HEK293 (cell line): ENCODE measurements around the gene BMP6.

ENCODE experiments used
- AEBP2 ChIP-seq: fragments of 450-650 bp; formaldehyde crosslinking; IDR thresholded peaks from 2 replicates; pipeline ENCODE4 v1.5.1; 2016; ENCODE audit warnings: missing biosample characterization, missing genetic modification characterization, borderline replicate concordance
- FEZF1 ChIP-seq: fragments of 450-650 bp; formaldehyde crosslinking; IDR thresholded peaks from 2 replicates; pipeline ENCODE4 v1.5.1; 2016; ENCODE audit warnings: missing biosample characterization, missing genetic modification characterization
- MZF1 ChIP-seq: fragments of 450-650 bp; formaldehyde crosslinking; IDR thresholded peaks from 2 replicates; pipeline ENCODE4 v1.5.1; 2017; ENCODE audit warnings: missing biosample characterization, missing genetic modification characterization, borderline replicate concordance
- PRDM10 ChIP-seq: fragments of 450-650 bp; formaldehyde crosslinking; IDR thresholded peaks from 2 replicates; pipeline ENCODE4 v1.5.1; 2016; ENCODE audit warnings: missing biosample characterization, missing genetic modification characterization
- RBAK ChIP-seq: fragments of 450-650 bp; formaldehyde crosslinking; IDR thresholded peaks from 2 replicates; pipeline ENCODE4 v1.5.1; 2016; ENCODE audit warnings: missing biosample characterization, missing genetic modification characterization
- REPIN1 ChIP-seq: fragments of 450-650 bp; formaldehyde crosslinking; IDR thresholded peaks from 2 replicates; pipeline ENCODE4 v1.5.1; 2017; ENCODE audit warnings: missing biosample characterization, missing genetic modification characterization, low read depth
- YY2 ChIP-seq: fragments of 450-650 bp; formaldehyde crosslinking; IDR thresholded peaks from 2 replicates; pipeline ENCODE4 v1.5.1; 2016; ENCODE audit warnings: missing biosample characterization, missing genetic modification characterization
- ZBTB20 ChIP-seq: fragments of 450-650 bp; formaldehyde crosslinking; IDR thresholded peaks from 2 replicates; pipeline ENCODE4 v1.5.1; 2016; ENCODE audit warnings: missing biosample characterization, missing genetic modification characterization
- ZBTB6 ChIP-seq: fragments of 450-650 bp; formaldehyde crosslinking; IDR thresholded peaks from 2 replicates; pipeline ENCODE4 v1.5.1; 2017; ENCODE audit warnings: missing biosample characterization, missing genetic modification characterization
- ZBTB8A ChIP-seq: fragments of 450-650 bp; formaldehyde crosslinking; IDR thresholded peaks from 2 replicates; pipeline ENCODE4 v1.5.1; 2016; ENCODE audit warnings: missing biosample characterization, missing genetic modification characterization
- ZNF112 ChIP-seq: fragments of 450-650 bp; formaldehyde crosslinking; IDR thresholded peaks from 2 replicates; pipeline ENCODE4 v1.5.0; 2017; ENCODE audit warnings: missing biosample characterization, missing genetic modification characterization
- ZNF133 ChIP-seq: fragments of 450-650 bp; formaldehyde crosslinking; IDR thresholded peaks from 2 replicates; pipeline ENCODE4 v1.5.1; 2016; ENCODE audit warnings: missing biosample characterization, missing genetic modification characterization
- ZNF24 ChIP-seq: fragments of 450-650 bp; formaldehyde crosslinking; IDR thresholded peaks from 2 replicates; pipeline ENCODE4 v1.5.1; 2016; ENCODE audit warnings: missing biosample characterization, missing genetic modification characterization
- ZNF366 ChIP-seq: fragments of 450-650 bp; formaldehyde crosslinking; conservative IDR thresholded peaks from 2 replicates; pipeline ENCODE4 v1.5.1; 2016; ENCODE audit warnings: missing biosample characterization, missing genetic modification characterization
- ZNF398 ChIP-seq: fragments of 450-650 bp; formaldehyde crosslinking; IDR thresholded peaks from 2 replicates; pipeline ENCODE4 v1.5.1; 2017; ENCODE audit warnings: missing biosample characterization, missing genetic modification characterization
- ZNF416 ChIP-seq: fragments of 450-650 bp; formaldehyde crosslinking; IDR thresholded peaks from 2 replicates; pipeline ENCODE4 v1.5.1; 2016; ENCODE audit warnings: missing biosample characterization, missing genetic modification characterization
- ZNF473 ChIP-seq: fragments of 450-650 bp; formaldehyde crosslinking; IDR thresholded peaks from 2 replicates; pipeline ENCODE4 v1.5.1; 2017; ENCODE audit warnings: missing biosample characterization, missing genetic modification characterization
- ZNF560 ChIP-seq: fragments of 450-650 bp; formaldehyde crosslinking; IDR thresholded peaks from 2 replicates; pipeline ENCODE4 v1.5.1; 2017; ENCODE audit warnings: missing biosample characterization, missing genetic modification characterization, borderline replicate concordance
- ZNF596 ChIP-seq: fragments of 450-650 bp; IDR thresholded peaks from 2 replicates; pipeline ENCODE4 v1.5.0; 2018; ENCODE audit warnings: missing biosample characterization, mild to moderate bottlenecking, missing genetic modification characterization, moderate library complexity
- ZNF600 ChIP-seq: fragments of 450-650 bp; formaldehyde crosslinking; IDR thresholded peaks from 2 replicates; pipeline ENCODE4 v1.5.1; 2016; ENCODE audit warnings: missing biosample characterization, missing genetic modification characterization
- ZNF658 ChIP-seq: fragments of 450-650 bp; formaldehyde crosslinking; IDR thresholded peaks from 2 replicates; pipeline ENCODE4; 2016; ENCODE audit warnings: missing biosample characterization, missing genetic modification characterization
- ZSCAN16 ChIP-seq: fragments of 450-650 bp; formaldehyde crosslinking; IDR thresholded peaks from 2 replicates; pipeline ENCODE4 v1.5.1; 2016; ENCODE audit warnings: missing biosample characterization, missing genetic modification characterization
- ZSCAN4 ChIP-seq: fragments of 450-650 bp; formaldehyde crosslinking; IDR thresholded peaks from 2 replicates; pipeline ENCODE4 v1.5.1; 2017; ENCODE audit warnings: missing biosample characterization, missing genetic modification characterization
- TF ChIP-seq, protein P1 (sequence below): fragments of 450-650 bp; formaldehyde crosslinking; IDR thresholded peaks from 2 replicates; pipeline ENCODE4 v1.5.1; 2016; ENCODE audit warnings: missing biosample characterization, missing genetic modification characterization
- TF ChIP-seq, protein P2 (sequence below): fragments of 450-650 bp; formaldehyde crosslinking; IDR thresholded peaks from 2 replicates; pipeline ENCODE4 v1.5.1; 2016; ENCODE audit warnings: missing biosample characterization, missing genetic modification characterization, low read depth

Gene BMP6

GRCh38 chr6:7910654-7911344 is 184.9 kb downstream of the BMP6 start, which contains the start of gene TXNDC5 (continued):
- TF ChIP-seq ZNF398 (tag by site-specific recombination), result no peak
- TF ChIP-seq ZNF473 (tag by site-specific recombination), result no peak
- no peak for TF ChIP-seq MZF1
- no peak for TF ChIP-seq ZNF133 (tag by site-specific recombination)
- TF ChIP-seq ZBTB6 (tag by site-specific recombination), result no peak
- TF ChIP-seq RBAK, result no peak
- no peak for TF ChIP-seq FEZF1
- no peak for TF ChIP-seq ZNF24 (tag by site-specific recombination)
- no peak for TF ChIP-seq YY2 (tag by site-specific recombination)
- TF ChIP-seq AEBP2 (tag by site-specific recombination), result no peak
- TF ChIP-seq, protein P1, sequence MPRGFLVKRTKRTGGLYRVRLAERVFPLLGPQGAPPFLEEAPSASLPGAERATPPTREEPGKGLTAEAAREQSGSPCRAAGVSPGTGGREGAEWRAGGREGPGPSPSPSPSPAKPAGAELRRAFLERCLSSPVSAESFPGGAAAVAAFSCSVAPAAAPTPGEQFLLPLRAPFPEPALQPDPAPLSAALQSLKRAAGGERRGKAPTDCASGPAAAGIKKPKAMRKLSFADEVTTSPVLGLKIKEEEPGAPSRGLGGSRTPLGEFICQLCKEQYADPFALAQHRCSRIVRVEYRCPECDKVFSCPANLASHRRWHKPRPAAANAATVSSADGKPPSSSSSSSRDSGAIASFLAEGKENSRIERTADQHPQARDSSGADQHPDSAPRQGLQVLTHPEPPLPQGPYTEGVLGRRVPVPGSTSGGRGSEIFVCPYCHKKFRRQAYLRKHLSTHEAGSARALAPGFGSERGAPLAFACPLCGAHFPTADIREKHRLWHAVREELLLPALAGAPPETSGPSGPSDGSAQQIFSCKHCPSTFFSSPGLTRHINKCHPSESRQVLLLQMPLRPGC (tag by site-specific recombination), result no peak
- TF ChIP-seq ZBTB8A (tag by site-specific recombination), result peak; percentile 77
- TF ChIP-seq ZNF416 (tag by site-specific recombination), result no peak
- TF ChIP-seq ZNF658, result no peak
- TF ChIP-seq ZNF366 (tag by site-specific recombination), result no peak
- TF ChIP-seq REPIN1 (tag by site-specific recombination), result no peak
- peak; percentile 25; the same call in 1 of the 2 replicates for TF ChIP-seq ZBTB20 (tag by site-specific recombination)
- no peak for TF ChIP-seq ZNF560
- no peak for TF ChIP-seq PRDM10 (tag by site-specific recombination)
- no peak for TF ChIP-seq ZSCAN4 (tag by site-specific recombination)
- TF ChIP-seq, protein P2, sequence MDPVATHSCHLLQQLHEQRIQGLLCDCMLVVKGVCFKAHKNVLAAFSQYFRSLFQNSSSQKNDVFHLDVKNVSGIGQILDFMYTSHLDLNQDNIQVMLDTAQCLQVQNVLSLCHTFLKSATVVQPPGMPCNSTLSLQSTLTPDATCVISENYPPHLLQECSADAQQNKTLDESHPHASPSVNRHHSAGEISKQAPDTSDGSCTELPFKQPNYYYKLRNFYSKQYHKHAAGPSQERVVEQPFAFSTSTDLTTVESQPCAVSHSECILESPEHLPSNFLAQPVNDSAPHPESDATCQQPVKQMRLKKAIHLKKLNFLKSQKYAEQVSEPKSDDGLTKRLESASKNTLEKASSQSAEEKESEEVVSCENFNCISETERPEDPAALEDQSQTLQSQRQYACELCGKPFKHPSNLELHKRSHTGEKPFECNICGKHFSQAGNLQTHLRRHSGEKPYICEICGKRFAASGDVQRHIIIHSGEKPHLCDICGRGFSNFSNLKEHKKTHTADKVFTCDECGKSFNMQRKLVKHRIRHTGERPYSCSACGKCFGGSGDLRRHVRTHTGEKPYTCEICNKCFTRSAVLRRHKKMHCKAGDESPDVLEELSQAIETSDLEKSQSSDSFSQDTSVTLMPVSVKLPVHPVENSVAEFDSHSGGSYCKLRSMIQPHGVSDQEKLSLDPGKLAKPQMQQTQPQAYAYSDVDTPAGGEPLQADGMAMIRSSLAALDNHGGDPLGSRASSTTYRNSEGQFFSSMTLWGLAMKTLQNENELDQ (tag by site-specific recombination), result no peak
- TF ChIP-seq ZNF112, result no peak
- TF ChIP-seq ZNF600 (tag by site-specific recombination), result peak; percentile 73
- no peak for TF ChIP-seq ZNF596
- TF ChIP-seq ZSCAN16 (tag by site-specific recombination), result no peak
